ENCODE results near the gene SRPK2. TPM values are rescaled to one million over a fixed set of nuclear protein-coding genes. Genes with fewer than 3 reads are reported as not detected.
A peak's percentile ranks its signal among the peaks of the same experiment; 100 is the strongest.

SRPK2 gene
- total RNA-seq, 1 experiment from 2014 or later, result 40.3 TPM

GRCh38 chr7:105118612-105119600 lies 269.8 kb downstream of the SRPK2 start:
- Histone ChIP-seq H3K4me3 (no peak overlapping the region), H3K27me3 (replicated peaks) (no peaks in the 10 kb centered on the region), H3K9me3 (replicated peaks) (no peaks in the 10 kb centered on the region), H3K4me1 (replicated peaks) (no peaks in the 10 kb centered on the region), H3K27ac (no peak overlapping the region), H3K36me3 (peaks cover 28% of the 10 kb centered on the region)
- no peak for DNase-seq (ENCODE audit: low read depth in 1 of 2, low spot score in 2 of 2)

- no peaks in the 10 kb centered on the region for H3K9me3 ChIP-seq (replicated peaks)
- H3K27me3 ChIP-seq (replicated peaks), result no peaks in the 10 kb centered on the region
- H3K36me3 ChIP-seq, result peaks cover 72% of the 10 kb centered on the region
- no peak for DNase-seq (ENCODE audit: low read depth in 1 of 2, low spot score in 2 of 2)
- no peak overlapping the region for H3K27ac ChIP-seq
- no peak overlapping the region for H3K4me3 ChIP-seq
- H3K4me1 ChIP-seq (replicated peaks), result no peaks in the 10 kb centered on the region
Observed at GRCh38 chr7:105112440-105113418, 276.0 kb downstream of the SRPK2 start.

GRCh38 chr7:105107458-105107857 lies 281.3 kb downstream of the SRPK2 start:
- no peak for DNase-seq (ENCODE audit: low read depth in 1 of 2, low spot score in 2 of 2)
- Histone ChIP-seq H3K36me3 (peaks cover 86% of the 10 kb centered on the region), H3K27ac (no peak overlapping the region), H3K4me1 (replicated peaks) (no peaks in the 10 kb centered on the region), H3K27me3 (replicated peaks) (no peaks in the 10 kb centered on the region), H3K4me3 (no peak overlapping the region), H3K9me3 (replicated peaks) (no peaks in the 10 kb centered on the region)

- no peaks in the 10 kb centered on the region for H3K27me3 ChIP-seq (replicated peaks)
- H3K4me3 ChIP-seq, result no peak overlapping the region
- H3K27ac ChIP-seq, result no peak overlapping the region
- DNase-seq (ENCODE audit: low read depth in 1 of 2, low spot score in 2 of 2), result no peak
- H3K36me3 ChIP-seq, result peaks cover 85% of the 10 kb centered on the region
- H3K9me3 ChIP-seq (replicated peaks), result no peaks in the 10 kb centered on the region
- H3K4me1 ChIP-seq (replicated peaks), result no peaks in the 10 kb centered on the region
Observed at GRCh38 chr7:105106473-105106872, 282.2 kb downstream of the SRPK2 start.

- no peaks in the 10 kb centered on the region for H3K9me3 ChIP-seq (replicated peaks)
- H3K4me1 ChIP-seq (replicated peaks), result no peaks in the 10 kb centered on the region
- peaks cover 84% of the 10 kb centered on the region for H3K36me3 ChIP-seq
- no peaks in the 10 kb centered on the region for H3K27me3 ChIP-seq (replicated peaks)
- H3K27ac ChIP-seq, result no peak overlapping the region
- no peak for DNase-seq (ENCODE audit: low read depth in 1 of 2, low spot score in 2 of 2)
- H3K4me3 ChIP-seq, result no peak overlapping the region
Observed at GRCh38 chr7:105105579-105105978, 283.1 kb downstream of the SRPK2 start.

- H3K9me3 ChIP-seq (replicated peaks), result no peaks in the 10 kb centered on the region
- DNase-seq (ENCODE audit: low read depth in 1 of 2, low spot score in 2 of 2), result no peak
- no peaks in the 10 kb centered on the region for H3K4me1 ChIP-seq (replicated peaks)
- H3K36me3 ChIP-seq, result peaks cover 68% of the 10 kb centered on the region
- H3K27me3 ChIP-seq (replicated peaks), result no peaks in the 10 kb centered on the region
- no peak overlapping the region for H3K27ac ChIP-seq
- no peak overlapping the region for H3K4me3 ChIP-seq
Observed at GRCh38 chr7:105102557-105103352, 286.0 kb downstream of the SRPK2 start.

- Histone ChIP-seq H3K27ac (no peak overlapping the region), H3K4me1 (replicated peaks) (peaks cover 5% of the 10 kb centered on the region), H3K9me3 (replicated peaks) (no peaks in the 10 kb centered on the region), H3K4me3 (no peak overlapping the region), H3K36me3 (peaks cover 66% of the 10 kb centered on the region), H3K27me3 (replicated peaks) (no peaks in the 10 kb centered on the region)
- no peak for DNase-seq (ENCODE audit: low read depth in 1 of 2, low spot score in 2 of 2)
Observed at GRCh38 chr7:105101864-105102263, 286.9 kb downstream of the SRPK2 start.

- Histone ChIP-seq H3K9me3 (replicated peaks) (no peaks in the 10 kb centered on the region), H3K4me3 (no peak overlapping the region), H3K4me1 (replicated peaks) (peaks cover 5% of the 10 kb centered on the region), H3K27ac (no peak overlapping the region), H3K36me3 (peaks cover 64% of the 10 kb centered on the region), H3K27me3 (replicated peaks) (no peaks in the 10 kb centered on the region)
- no peak for DNase-seq (ENCODE audit: low read depth in 1 of 2, low spot score in 2 of 2)
Observed at GRCh38 chr7:105098863-105099515, 289.7 kb downstream of the SRPK2 start.

GRCh38 chr7:105097619-105098018 lies 291.1 kb downstream of the SRPK2 start:
- Histone ChIP-seq H3K4me1 (replicated peaks) (peaks cover 5% of the 10 kb centered on the region), H3K27ac (peak overlapping the region; percentile 31; the same call in 1 of the 2 replicates), H3K27me3 (replicated peaks) (no peaks in the 10 kb centered on the region), H3K9me3 (replicated peaks) (no peaks in the 10 kb centered on the region), H3K4me3 (no peak overlapping the region), H3K36me3 (peaks cover 64% of the 10 kb centered on the region)
- DNase-seq (ENCODE audit: low read depth in 1 of 2, low spot score in 2 of 2), result peak in 1 of 2 experiments; percentile 23

- H3K4me1 ChIP-seq (replicated peaks), result peaks cover 5% of the 10 kb centered on the region
- no peak overlapping the region for H3K27ac ChIP-seq
Observed at GRCh38 chr7:105096306-105096705, 292.4 kb downstream of the SRPK2 start.

GRCh38 chr7:105094966-105095365 lies 293.8 kb downstream of the SRPK2 start:
- DNase-seq (ENCODE audit: low read depth in 1 of 2, low spot score in 2 of 2), result no peak
- Histone ChIP-seq H3K4me1 (replicated peaks) (peaks cover 5% of the 10 kb centered on the region), H3K27me3 (replicated peaks) (no peaks in the 10 kb centered on the region), H3K4me3 (no peak overlapping the region), H3K36me3 (peaks cover 56% of the 10 kb centered on the region), H3K9me3 (replicated peaks) (no peaks in the 10 kb centered on the region), H3K27ac (no peak overlapping the region)

More at GRCh38 chr7:105096306-105096705, 292.4 kb downstream of the SRPK2 start:
- peaks cover 66% of the 10 kb centered on the region for H3K36me3 ChIP-seq
- H3K4me3 ChIP-seq, result no peak overlapping the region
- no peak for DNase-seq (ENCODE audit: low read depth in 1 of 2, low spot score in 2 of 2)
- no peaks in the 10 kb centered on the region for H3K27me3 ChIP-seq (replicated peaks)
- no peaks in the 10 kb centered on the region for H3K9me3 ChIP-seq (replicated peaks)

GRCh38 chr7:105088456-105088855 lies 300.3 kb downstream of the SRPK2 start:
- no peak for DNase-seq (ENCODE audit: low read depth in 1 of 2, low spot score in 2 of 2)
- H3K4me1 ChIP-seq (replicated peaks), result 0 out of 2 replicates have a peak, but pooled peaks cover 3% of the 10 kb centered on the region
- H3K27me3 ChIP-seq (replicated peaks), result no peaks in the 10 kb centered on the region
- H3K9me3 ChIP-seq (replicated peaks), result no peaks in the 10 kb centered on the region
- H3K36me3 ChIP-seq, result peaks cover 63% of the 10 kb centered on the region
- no peak overlapping the region for H3K27ac ChIP-seq
- no peak overlapping the region for H3K4me3 ChIP-seq

All from SJSA1 (cell line).